Activated CD4-positive, alpha-beta T cell treated with anti-CD3 and anti-CD28 coated beads for 36 hours (primary cell): Measurements from ENCODE around the gene COQ8B. TPM values are rescaled to one million over a fixed set of nuclear protein-coding genes. Genes with fewer than 3 reads are reported as not detected.

Experiments used
- ATAC-seq: fragments of 200-7000 bp; cut with Tn5 transposase; one replicate; pipeline ENCODE4 v1.10.0; 2021; ENCODE audit warnings: mild to moderate bottlenecking, moderate library complexity
- CTCF ChIA-PET: fragments of 350-600 bp; sonication (Branson Sonifier 250); formaldehyde crosslinking; loops from one replicate; lab custom pipeline; 2021; ENCODE audit warnings: antibody characterized with exemption; lab: Charles Lee
- POLR2A ChIA-PET: fragments of 350-600 bp; sonication (Branson Sonifier 250); formaldehyde crosslinking; loops from one replicate; lab custom pipeline; 2021; ENCODE audit warnings: antibody characterized with exemption, inconsistent platforms; lab: Charles Lee
- DNase-seq: peaks from one replicate; pipeline ENCODE4 v3.0.0-alpha.2; 2020
- H3K27ac Mint-ChIP-seq: one replicate; pipeline ENCODE4 v1.8.0; 2021; ENCODE audit warnings: mixed read lengths
- H3K27me3 Mint-ChIP-seq: one replicate; pipeline ENCODE4 v1.8.0; 2021; ENCODE audit warnings: mixed read lengths
- H3K36me3 Mint-ChIP-seq: one replicate; pipeline ENCODE4 v1.8.0; 2021; ENCODE audit warnings: low read depth, mixed read lengths
- H3K4me1 Mint-ChIP-seq: one replicate; pipeline ENCODE4 v1.8.0; 2021; ENCODE audit warnings: mixed read lengths
- H3K4me3 Mint-ChIP-seq: one replicate; pipeline ENCODE4 v1.8.0; 2021; ENCODE audit warnings: mild to moderate bottlenecking, moderate library complexity, mixed read lengths
- H3K9me3 Mint-ChIP-seq: one replicate; pipeline ENCODE4 v1.8.0; 2021; ENCODE audit warnings: low read depth, mixed read lengths
- intact Hi-C, 2 experiments: fragments of 100-400 bp; cut with DNase I in 1 of 2; cut with micrococcal nuclease in 1 of 2; formaldehyde crosslinking; loops; one replicate each; pipeline versions ENCODE4 v1.14.2 to v1.15.1; 2022 to 2024; cut with DNase I, micrococcal nuclease
- total RNA-seq, 2 experiments: library from RNA; stranded (reverse); gene quantifications; one replicate each; pipeline ENCODE4 v1.2.3, GENCODE V29; 2021

COQ8B gene
- total RNA-seq, 2 experiments from 2014 or later, result 21.2 to 29.9 TPM

- Mint-ChIP-seq H3K4me3 (peak overlapping the region; percentile 93), H3K9me3 (no peaks in the 10 kb centered on the region), H3K27me3 (no peaks in the 10 kb centered on the region), H3K4me1 (peaks cover 63% of the 10 kb centered on the region), H3K36me3 (peaks cover 19% of the 10 kb centered on the region), H3K27ac (peak overlapping the region; percentile 47)
- intact Hi-C loops, result loop anchor here (2.0 to 10.0 kb wide), 10 partner anchors 55 to 1325 kb away; partner anchors contain the start of genes BLVRB (in 1 of the 2), EGLN2 (in 1 of the 2), MAP3K10 (in 1 of the 2) and MED29 (in 1 of the 2)
- ChIA-PET POLR2A (interaction anchor here (1.7 kb wide), 4 partner anchors 33 to 546 kb away, joined by 5 to 21 read pairs (median 6); partner anchors contain the start of genes ACTMAP, EGLN2, RAB4B and SNRPA), CTCF (interaction anchor here (0.6 to 1.7 kb wide), 3 partner anchors 61 to 89 kb away, joined by 3 to 11 read pairs (median 8); partner anchors contain the start of gene RAB4B)
- DNase-seq (no peak), ATAC-seq (no peak)
Measured at GRCh38 chr19:40717325-40717879, 716 bp upstream of the COQ8B start.

DNA sequence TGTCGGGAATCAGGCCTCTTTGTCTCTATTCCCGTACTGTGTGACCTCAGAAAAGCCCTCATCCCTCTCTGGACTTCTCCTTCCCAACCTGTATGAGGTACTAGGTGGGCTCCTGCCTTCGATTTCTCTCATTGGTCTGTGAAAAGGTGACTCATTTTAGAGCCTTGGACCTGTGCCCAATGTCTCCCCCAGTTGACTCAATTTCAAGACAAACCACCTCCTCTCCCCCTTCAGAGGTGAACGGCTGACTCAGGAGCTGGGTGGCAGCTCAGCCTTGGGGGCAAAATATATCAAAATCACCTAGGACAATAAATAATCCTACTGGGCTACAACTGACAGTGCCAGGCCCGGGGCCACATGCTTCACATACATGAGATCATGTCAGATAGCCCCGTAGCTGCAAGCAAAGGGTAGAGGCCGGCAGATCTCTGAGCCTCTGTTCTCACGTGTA, 630 bp downstream of the COQ8B start:
- peaks cover 60% of the 10 kb centered on the region for H3K4me1 Mint-ChIP-seq
- ATAC-seq, result peak; percentile 34
- H3K27me3 Mint-ChIP-seq, result no peaks in the 10 kb centered on the region
- no peaks in the 10 kb centered on the region for H3K9me3 Mint-ChIP-seq
- ChIA-PET CTCF (interaction anchor here (0.6 to 1.7 kb wide), 4 partner anchors 35 to 548 kb away, joined by 4 to 11 read pairs (median 6); partner anchors contain the start of genes ACTMAP, HNRNPUL1, RAB4B and SNRPA), POLR2A (interaction anchor here (1.3 to 1.7 kb wide), 5 partner anchors 34 to 547 kb away, joined by 5 to 21 read pairs (median 6); partner anchors contain the start of genes ACTMAP, EGLN2, RAB4B and SNRPA)
- peaks cover 19% of the 10 kb centered on the region for H3K36me3 Mint-ChIP-seq
- H3K4me3 Mint-ChIP-seq, result peak overlapping the region; percentile 93
- DNase-seq, result peak; percentile 86
- intact Hi-C loops, result loop anchor here (1.0 to 10.0 kb wide), 17 partner anchors 26 to 1324 kb away; partner anchors contain the start of genes ACTMAP (in 2 of the 2), NUMBL (in 2 of the 2), RAB4B (in 2 of the 2) and BCKDHA (in 1 of the 2)
- H3K27ac Mint-ChIP-seq, result peak overlapping the region; percentile 98

DNA sequence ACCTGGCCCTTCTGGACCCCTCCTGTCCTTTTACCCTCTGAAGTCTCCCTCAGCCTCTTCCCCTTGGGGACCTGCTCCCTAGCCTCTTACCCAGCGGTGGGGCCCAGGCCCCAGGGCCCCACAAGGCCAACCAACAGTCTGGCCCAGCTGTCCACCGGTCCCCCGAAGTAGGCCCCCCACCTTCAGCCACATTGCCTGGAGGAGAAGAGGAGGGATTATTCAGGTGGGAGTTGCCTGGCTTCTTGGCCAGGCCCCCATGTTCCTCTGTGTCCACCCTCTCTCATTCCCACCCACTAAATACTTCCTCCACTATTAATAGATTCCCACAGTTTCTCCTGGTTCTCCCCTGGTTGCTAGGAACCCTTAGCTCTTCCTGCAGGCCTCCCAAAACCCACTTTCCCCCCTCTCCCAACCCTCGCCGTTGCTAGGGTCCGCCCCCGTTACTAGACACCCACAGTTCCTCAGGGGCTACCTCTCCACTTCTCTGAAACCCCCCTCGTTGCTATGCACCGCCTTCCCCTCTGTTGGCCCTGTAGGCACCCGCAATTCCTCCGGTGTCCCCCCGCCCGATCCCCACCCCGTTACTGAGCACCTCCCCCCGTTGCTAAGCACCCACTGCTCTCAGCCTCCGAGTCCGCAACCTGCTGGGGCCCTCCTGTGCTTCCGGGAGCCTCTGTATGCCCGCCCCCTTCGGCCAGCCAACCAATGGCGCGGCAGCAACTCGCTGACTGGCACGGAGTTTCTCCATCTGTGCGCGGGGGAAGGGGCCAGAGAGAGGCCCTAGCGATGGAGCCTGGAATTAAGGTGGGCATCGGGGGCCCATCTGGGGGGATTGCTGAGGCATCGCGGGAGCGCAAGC, 2.0 kb downstream of the COQ8B start:
- Mint-ChIP-seq H3K27me3 (no peaks in the 10 kb centered on the region), H3K9me3 (no peaks in the 10 kb centered on the region), H3K36me3 (peaks cover 19% of the 10 kb centered on the region), H3K4me3 (peak overlapping the region; percentile 93), H3K27ac (peak overlapping the region; percentile 98), H3K4me1 (peaks cover 47% of the 10 kb centered on the region)
- intact Hi-C loops, result loop anchor here in 1 of 2 experiments (1.0 to 10.0 kb wide), 9 partner anchors 51 to 1322 kb away; partner anchors contain the start of genes AKT2, BLVRB, MED29 and PAF1
- ATAC-seq (peak; percentile 72), DNase-seq (peak; percentile 96)
- POLR2A ChIA-PET, result no interaction called here
- CTCF ChIA-PET, result no interaction called here

DNA sequence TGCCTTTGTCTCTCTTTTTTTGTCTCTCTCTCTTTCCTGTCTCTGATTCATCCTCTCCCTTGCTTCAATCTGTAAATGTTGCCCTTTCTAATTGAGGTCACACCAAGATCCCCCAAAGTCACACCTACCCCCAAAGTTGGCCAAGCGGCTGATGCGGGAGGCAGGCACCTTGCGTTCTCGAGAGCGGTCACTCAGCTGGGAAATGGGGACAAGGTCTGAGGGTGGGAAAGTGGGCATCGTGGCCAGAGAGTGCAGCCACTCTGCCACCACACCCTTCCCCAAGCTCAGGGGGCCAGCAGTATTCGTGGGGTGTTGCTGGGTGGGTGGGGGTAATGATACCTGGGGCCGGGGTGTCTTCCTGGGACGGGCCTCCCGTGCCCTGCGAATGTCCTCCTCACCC, 2.7 kb downstream of the COQ8B start:
- intact Hi-C loops, result loop anchor here in 1 of 2 experiments (10.0 kb wide), 1 partner anchor 249 kb away; the partner anchor contains the start of genes BLVRB and SPTBN4
- Mint-ChIP-seq H3K4me3 (peak overlapping the region; percentile 93), H3K27ac (peak overlapping the region; percentile 79), H3K4me1 (peaks cover 42% of the 10 kb centered on the region), H3K9me3 (no peaks in the 10 kb centered on the region), H3K36me3 (peaks cover 24% of the 10 kb centered on the region), H3K27me3 (no peaks in the 10 kb centered on the region)
- ATAC-seq (no peak), DNase-seq (no peak)
- ChIA-PET CTCF (no interaction called here), POLR2A (no interaction called here)

- ChIA-PET POLR2A (no interaction called here), CTCF (no interaction called here)
- ATAC-seq (no peak), DNase-seq (no peak)
- intact Hi-C loops, result loop anchor here in 1 of 2 experiments (10.0 kb wide), 1 partner anchor 245 kb away; the partner anchor contains the start of genes BLVRB and SPTBN4
- Mint-ChIP-seq H3K4me1 (peaks cover 17% of the 10 kb centered on the region), H3K27me3 (no peaks in the 10 kb centered on the region), H3K27ac (no peak overlapping the region), H3K9me3 (no peaks in the 10 kb centered on the region), H3K4me3 (no peak overlapping the region), H3K36me3 (peaks cover 31% of the 10 kb centered on the region)
Measured at GRCh38 chr19:40709817-40710216, 6.9 kb downstream of the COQ8B start.

- DNase-seq, result no peak
- H3K27ac Mint-ChIP-seq, result no peak overlapping the region
- H3K36me3 Mint-ChIP-seq, result peaks cover 35% of the 10 kb centered on the region
- H3K4me3 Mint-ChIP-seq, result no peak overlapping the region
- peaks cover 5% of the 10 kb centered on the region for H3K4me1 Mint-ChIP-seq
- no peak for ATAC-seq
- intact Hi-C loops, result no loop called here
- no peaks in the 10 kb centered on the region for H3K9me3 Mint-ChIP-seq
- no peaks in the 10 kb centered on the region for H3K27me3 Mint-ChIP-seq
- CTCF ChIA-PET, result interaction anchor here (0.6 kb wide), 1 partner anchor 33 kb away, joined by 4 read pairs; no protein-coding TSS in a partner anchor
- POLR2A ChIA-PET, result no interaction called here
Measured at GRCh38 chr19:40707615-40708014, 9.1 kb downstream of the COQ8B start.

DNA sequence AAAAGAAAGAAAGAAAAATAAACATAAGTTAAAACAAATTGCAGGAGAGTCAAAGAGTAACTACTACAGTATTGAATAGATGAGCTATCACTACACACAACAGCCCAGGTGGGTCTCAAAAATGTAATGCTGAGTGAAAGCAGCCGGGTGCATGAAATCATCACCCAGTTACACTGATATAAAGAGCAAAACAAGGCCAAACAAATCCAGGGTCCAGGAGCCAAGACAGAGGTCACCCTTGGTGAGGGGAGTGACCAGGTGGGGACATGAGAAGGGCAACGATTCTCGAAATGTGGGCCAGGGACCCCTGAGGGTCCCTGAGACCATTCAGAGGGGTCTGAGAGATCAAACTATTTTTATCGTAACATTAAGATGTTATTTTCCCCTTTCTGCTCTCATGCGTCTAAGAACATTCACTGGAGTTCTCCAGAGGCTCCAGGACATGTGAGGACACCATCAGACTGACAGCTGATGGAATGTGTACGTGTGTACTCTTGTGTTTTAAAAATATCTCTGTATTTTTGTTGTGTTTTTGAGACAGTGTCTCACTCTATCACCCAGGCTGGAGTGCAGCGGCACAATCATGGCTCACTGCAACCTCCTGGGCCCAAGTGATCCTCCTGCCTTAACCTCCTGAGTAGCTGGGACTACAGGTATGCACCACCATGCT, 10.6 kb downstream of the COQ8B start:
- no peak overlapping the region for H3K27ac Mint-ChIP-seq
- no peak for DNase-seq
- H3K4me1 Mint-ChIP-seq, result no peaks in the 10 kb centered on the region
- ChIA-PET CTCF (interaction anchor here (0.7 kb wide), 1 partner anchor 1536 kb away, joined by 4 read pairs; no protein-coding TSS in a partner anchor), POLR2A (no interaction called here)
- peaks cover 33% of the 10 kb centered on the region for H3K36me3 Mint-ChIP-seq
- H3K4me3 Mint-ChIP-seq, result no peak overlapping the region
- no peaks in the 10 kb centered on the region for H3K27me3 Mint-ChIP-seq
- no peaks in the 10 kb centered on the region for H3K9me3 Mint-ChIP-seq
- intact Hi-C loops, result no loop called here
- no peak for ATAC-seq

- DNase-seq, result no peak
- ATAC-seq, result no peak
- no peaks in the 10 kb centered on the region for H3K9me3 Mint-ChIP-seq
- H3K27ac Mint-ChIP-seq, result no peak overlapping the region
- no peaks in the 10 kb centered on the region for H3K27me3 Mint-ChIP-seq
- CTCF ChIA-PET, result no interaction called here
- no peaks in the 10 kb centered on the region for H3K4me1 Mint-ChIP-seq
- H3K36me3 Mint-ChIP-seq, result peaks cover 34% of the 10 kb centered on the region
- POLR2A ChIA-PET, result no interaction called here
- H3K4me3 Mint-ChIP-seq, result no peak overlapping the region
- intact Hi-C loops, result no loop called here
Measured at GRCh38 chr19:40705362-40705651, 11.4 kb downstream of the COQ8B start.

DNA sequence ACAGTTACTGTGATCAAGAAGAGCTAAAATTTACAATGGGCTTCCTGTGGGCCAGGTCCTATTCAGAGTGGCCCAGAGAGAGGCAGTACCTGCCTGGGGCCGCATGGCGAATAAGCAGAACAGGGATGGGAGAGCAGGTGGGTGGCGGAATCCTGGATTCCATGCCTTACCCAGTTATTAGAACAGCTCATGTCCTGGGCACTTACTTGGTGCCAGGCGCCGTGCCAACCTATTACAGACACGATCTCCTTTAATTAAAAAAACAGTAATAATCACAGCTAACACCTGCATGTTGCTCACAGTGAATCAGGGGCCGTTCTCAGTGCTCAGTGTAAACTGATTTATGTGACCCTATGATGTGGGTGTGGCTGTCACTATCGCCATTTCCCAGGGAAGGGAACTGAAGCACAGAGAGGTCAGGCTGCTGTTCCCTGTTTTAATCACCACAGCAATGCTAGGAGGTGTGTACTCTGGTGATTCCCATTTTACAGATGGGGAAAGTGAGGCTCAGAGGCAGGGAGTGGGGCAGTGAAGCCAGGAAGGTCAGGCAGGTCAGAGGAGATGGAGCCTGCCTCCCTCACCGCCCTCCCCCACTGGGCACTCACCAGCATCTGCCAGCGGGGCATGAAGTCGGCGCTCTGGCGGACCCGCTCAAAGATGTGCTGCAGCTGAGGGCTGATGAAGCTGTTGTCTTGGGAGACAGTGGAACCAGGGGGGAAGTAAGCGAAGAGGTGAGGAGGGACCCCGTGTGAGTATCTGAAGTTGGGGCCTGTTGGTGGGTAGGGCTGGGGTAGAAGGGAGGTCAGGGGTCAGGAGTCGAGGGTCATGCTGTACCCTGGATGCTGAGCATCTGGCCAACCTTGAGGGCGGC, 12.0 kb downstream of the COQ8B start:
- POLR2A ChIA-PET, result no interaction called here
- Mint-ChIP-seq H3K4me1 (no peaks in the 10 kb centered on the region), H3K36me3 (peaks cover 32% of the 10 kb centered on the region)

More for the DNA sequence above, 12.0 kb downstream of the COQ8B start:
- CTCF ChIA-PET, result interaction anchor here (0.6 kb wide), 1 partner anchor 101 kb away, joined by 3 read pairs; no protein-coding TSS in a partner anchor
- Mint-ChIP-seq H3K9me3 (no peaks in the 10 kb centered on the region), H3K27me3 (no peaks in the 10 kb centered on the region), H3K4me3 (no peak overlapping the region), H3K27ac (no peak overlapping the region)
- DNase-seq, result no peak
- ATAC-seq, result no peak
- intact Hi-C loops, result no loop called here
